H1 (cell line): ENCODE measurements around the gene MAP7D1. TPM values are rescaled to one million over a fixed set of nuclear protein-coding genes. Genes with fewer than 3 reads are reported as not detected.

Experiments used
- ATF3 ChIP-seq: IDR thresholded peaks from 2 replicates; pipeline ENCODE4 v1.6.1; 2011; ENCODE audit warnings: low read depth, mild to moderate bottlenecking, low read length; ENCODE audit not compliant: insufficient read depth
- BACH1 ChIP-seq: IDR thresholded peaks from 2 replicates; pipeline ENCODE4 v1.6.1; 2012; ENCODE audit warnings: low read length, improper control_type of control experiment
- CBX5 ChIP-seq: fragments of 300-800, 300-1000 bp; sonication (generic); IDR thresholded peaks from 2 replicates; pipeline ENCODE4 v1.7.1; 2016; ENCODE audit warnings: antibody characterized with exemption, low read length, low read depth
- CBX8 ChIP-seq: fragments of 300-800, 300-1000 bp; sonication (generic); IDR thresholded peaks from 2 replicates; pipeline ENCODE4 v1.7.1; 2016; ENCODE audit warnings: low read depth, low read length, borderline replicate concordance
- CEBPB ChIP-seq: IDR thresholded peaks from 2 replicates; pipeline ENCODE4 v1.6.1; 2012; ENCODE audit warnings: low read depth, low read length
- CTBP2 ChIP-seq: IDR thresholded peaks from 2 replicates; pipeline ENCODE4 v1.7.0; 2011; ENCODE audit warnings: borderline replicate concordance, mild to moderate bottlenecking, moderate library complexity, mixed read lengths, low read length; ENCODE audit not compliant: insufficient read depth, insufficient read length
- EZH2 ChIP-seq: fragments of 200-600 bp; sonication (generic); IDR thresholded peaks from 2 replicates; pipeline ENCODE4 v1.7.1; 2012; ENCODE audit warnings: low read depth, mild to moderate bottlenecking, moderate library complexity, low read length, inconsistent platforms; ENCODE audit not compliant: severe bottlenecking
- FOSL1 ChIP-seq: IDR thresholded peaks from 2 replicates; pipeline ENCODE4 v1.6.1; 2011; ENCODE audit warnings: mild to moderate bottlenecking, low read depth, low read length, moderate library complexity; ENCODE audit not compliant: insufficient read depth
- JUND ChIP-seq: IDR thresholded peaks from 2 replicates; pipeline ENCODE4 v1.6.1; 2011; ENCODE audit warnings: mild to moderate bottlenecking, improper control_type of control experiment, low read length
- KDM4A ChIP-seq: IDR thresholded peaks from one replicate; pipeline ENCODE4 v1.7.1; 2012; ENCODE audit warnings: low read depth, mild to moderate bottlenecking, moderate library complexity, low read length, inconsistent platforms; ENCODE audit not compliant: severe bottlenecking
- MAFK ChIP-seq: IDR thresholded peaks from 2 replicates; pipeline ENCODE4 v1.6.1; 2012; ENCODE audit warnings: low read depth, mild to moderate bottlenecking, improper control_type of control experiment, low read length
- PHF8 ChIP-seq: fragments of 200-600 bp; sonication (generic); conservative IDR thresholded peaks from 2 replicates; pipeline ENCODE4 v1.7.1; 2012; ENCODE audit warnings: low read depth, mild to moderate bottlenecking, inconsistent platforms, low read length, moderate library complexity
- POLR2AphosphoS5 ChIP-seq: IDR thresholded peaks from 2 replicates; pipeline ENCODE4 v1.6.1; 2011; ENCODE audit warnings: low read depth, low read length
- RAD21 ChIP-seq, 2 experiments: IDR thresholded peaks in 1 of 2; conservative IDR thresholded peaks in 1 of 2; 2 replicates each; pipeline ENCODE4 v1.6.1; 2011; ENCODE audit warnings: low read depth in 2 of 2, low read length in 2 of 2, improper control_type of control experiment in 1 of 2, inconsistent platforms in 1 of 2, mild to moderate bottlenecking in 1 of 2, moderate library complexity in 1 of 2
- RBBP5 ChIP-seq: IDR thresholded peaks from 2 replicates; pipeline ENCODE4 v1.7.1; 2012; ENCODE audit warnings: low read depth, mild to moderate bottlenecking, inconsistent platforms, low read length, moderate library complexity, borderline replicate concordance
- RNF2 ChIP-seq: fragments of 200-900, 300-1000 bp; sonication (generic); IDR thresholded peaks from 2 replicates; pipeline ENCODE4 v1.7.1; 2016; ENCODE audit warnings: borderline replicate concordance, low read depth, mild to moderate bottlenecking, antibody characterized with exemption, low read length; ENCODE audit not compliant: poor library complexity, severe bottlenecking; ENCODE audit errors: missing control alignments
- SIRT6 ChIP-seq: IDR thresholded peaks from one replicate; pipeline ENCODE4 v1.7.1; 2012; ENCODE audit warnings: low read length, inconsistent platforms
- SIX5 ChIP-seq: IDR thresholded peaks from 2 replicates; pipeline ENCODE4 v1.6.1; 2011; ENCODE audit warnings: mild to moderate bottlenecking, low read depth, low read length
- TAF1 ChIP-seq: IDR thresholded peaks from 2 replicates; pipeline ENCODE4 v1.6.1; 2011; ENCODE audit warnings: mild to moderate bottlenecking, low read depth, low read length
- TAF7 ChIP-seq: optimal IDR thresholded peaks from 2 replicates; pipeline ENCODE3; 2011; ENCODE audit warnings: low read depth, mild to moderate bottlenecking, inconsistent platforms, low read length, moderate library complexity, borderline replicate concordance
- TBP ChIP-seq: IDR thresholded peaks from 2 replicates; pipeline ENCODE4 v1.6.1; 2011; ENCODE audit warnings: low read depth, low read length, improper control_type of control experiment
- YY1 ChIP-seq: IDR thresholded peaks from 2 replicates; pipeline ENCODE4 v1.6.1; 2011; ENCODE audit warnings: low read depth, mild to moderate bottlenecking, low read length
- ZNF274 ChIP-seq: IDR thresholded peaks from 2 replicates; pipeline ENCODE4 v1.7.0; 2012; ENCODE audit warnings: low read length, borderline replicate concordance; ENCODE audit errors: extremely low read depth
- polyA plus RNA-seq, 7 experiments: library from polyadenylated mRNA; depleted of rRNA in 3 of 7; stranded (reverse) in 5 of 7; unstranded in 2 of 7; fragments of >200 nt in 5 of 7; fragments of 200-250 nt in 2 of 7; gene quantifications; 1 replicate in 5 of 7; 2 replicates in 1 of 7; 4 replicates in 1 of 7; pipeline versions ENCODE4 v1.2.1 to v1.2.3, GENCODE V29; 2011 to 2013; ENCODE audit warnings: missing spikeins in 2 of 7, mixed read lengths in 2 of 7
- total RNA-seq: library from RNA; stranded (reverse); fragmentation: NEBNext Ultra II Directional; extraction: Animal tissue kit (Norgen Biotek cat#: 25700); gene quantifications from 2 replicates; pipeline ENCODE4 v1.2.1, GENCODE V29; 2021

Gene MAP7D1
- total and polyA plus RNA-seq, 2 of the 8 experiments (the other 6 are each of a cell fraction or from before 2014, with no cell fraction given), result 18.2 to 52.4 TPM

GRCh38 chr1:36155408-36156328, at the start of gene MAP7D1 (continued):
- no peak for TF ChIP-seq TAF7
- no peak for TF ChIP-seq RBBP5
- TF ChIP-seq BACH1, result no peak
- TF ChIP-seq ATF3, result 0 out of 2 replicates have a peak, but pooled peaks have one; percentile 10
- TF ChIP-seq TAF1, result peak; percentile 56
- no peak for TF ChIP-seq ZNF274
- TF ChIP-seq KDM4A, result no peak
- no peak for TF ChIP-seq RAD21 (IDR thresholded peaks at IDR 0.05 in 1 of 2, conservative IDR thresholded peaks at IDR 0.05 in 1 of 2; ENCODE audit: low read depth in 2 of 2, low read length in 2 of 2)
- peak; percentile 97 for TF ChIP-seq JUND
- no peak for TF ChIP-seq SIRT6
- TF ChIP-seq RNF2, result no peak
- TF ChIP-seq CEBPB, result no peak
- TF ChIP-seq MAFK, result no peak
- peak; percentile 46; the same call in 1 of the 2 replicates for TF ChIP-seq PHF8
- no peak for TF ChIP-seq FOSL1
- TF ChIP-seq CTBP2, result no peak
- peak; percentile 93 for TF ChIP-seq POLR2AphosphoS5
- TF ChIP-seq YY1, result no peak
- TF ChIP-seq SIX5, result no peak
- no peak for TF ChIP-seq TBP
- no peak for TF ChIP-seq EZH2
- TF ChIP-seq CBX8, result no peak
- TF ChIP-seq CBX5, result no peak
